HEK293T (cell line): ENCODE measurements around the gene MYO15A.

ENCODE experiments used
- BHLHE40 ChIP-seq: fragments of 450-650 bp; IDR thresholded peaks from 2 replicates; pipeline ENCODE4 v1.6.1; 2016; ENCODE audit warnings: mild to moderate bottlenecking, moderate library complexity, borderline replicate concordance
- FOXM1 ChIP-seq: fragments of 450-650 bp; IDR thresholded peaks from 2 replicates; pipeline ENCODE4 v1.6.1; 2017; ENCODE audit warnings: mild to moderate bottlenecking, borderline replicate concordance
- PKNOX1 ChIP-seq: fragments of 450-650 bp; IDR thresholded peaks from 2 replicates; pipeline ENCODE4 v1.6.1; 2016
- ZNF384 ChIP-seq: fragments of 450-650 bp; IDR thresholded peaks from 2 replicates; pipeline ENCODE4 v1.6.1; 2016

- TF ChIP-seq ZNF384 (no peak), FOXM1 (no peak), PKNOX1 (no peak), BHLHE40 (no peak)
Observed at GRCh38 chr17:18144261-18144660, 35.7 kb downstream of the MYO15A start.
